Neural progenitor cell (in vitro differentiated cells): Measurements from ENCODE around the gene HOXA5.

Experiments
- EZH2 ChIP-seq: fragments of 200-600 bp; sonication (generic); IDR thresholded peaks from 2 replicates; pipeline ENCODE4 v1.6.1; 2017; ENCODE audit warnings: antibody characterized with exemption, mild to moderate bottlenecking, moderate library complexity
- TF ChIP-seq, protein P1 (sequence below): fragments of 200-600 bp; sonication (generic); IDR thresholded peaks from 2 replicates; pipeline ENCODE4 v1.5.1; 2017; ENCODE audit warnings: antibody characterized with exemption, mild to moderate bottlenecking

DNA sequence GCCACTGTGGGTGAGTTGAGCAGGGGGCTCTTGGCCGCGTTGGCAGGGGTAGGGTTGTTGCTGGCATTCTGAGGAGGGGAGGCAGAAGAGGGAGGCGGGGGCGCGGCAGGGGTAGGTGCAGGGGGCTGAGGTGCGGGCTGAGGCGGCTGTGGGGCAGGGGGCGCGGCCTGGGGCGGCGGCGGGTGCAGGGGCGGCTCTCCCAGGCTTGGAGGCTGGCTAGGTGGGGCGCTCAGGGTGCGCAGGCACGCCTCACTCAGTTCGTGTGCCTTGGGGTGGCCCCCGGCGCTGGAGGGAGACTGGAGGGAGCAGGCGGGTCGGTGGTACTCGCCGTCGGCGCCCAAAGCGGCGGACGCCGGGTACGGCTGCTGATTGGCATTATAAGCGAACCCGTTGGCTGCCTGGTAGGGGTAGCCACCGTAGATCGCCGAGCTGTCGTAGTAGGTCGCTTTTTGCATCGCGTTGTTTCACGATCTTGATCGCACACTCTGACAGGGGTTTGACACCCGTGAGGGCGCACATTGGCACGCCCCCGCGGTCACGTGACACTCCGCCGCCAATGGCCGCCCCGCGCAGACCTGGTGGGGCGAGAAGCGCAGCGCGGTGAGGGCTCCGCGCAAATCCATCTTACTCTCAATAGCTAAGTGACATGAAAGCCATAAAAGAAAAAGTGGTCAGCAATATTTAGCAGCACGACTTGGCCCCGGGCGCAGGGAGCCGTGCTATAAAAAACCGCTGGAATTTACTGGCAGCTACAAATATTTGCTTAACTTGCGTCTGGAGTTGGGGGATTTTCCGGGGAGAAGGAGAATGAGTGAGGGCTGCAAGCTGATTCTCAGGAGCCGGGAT lies 33.1 kb downstream of the HOXA5 start:
- TF ChIP-seq, protein P1, sequence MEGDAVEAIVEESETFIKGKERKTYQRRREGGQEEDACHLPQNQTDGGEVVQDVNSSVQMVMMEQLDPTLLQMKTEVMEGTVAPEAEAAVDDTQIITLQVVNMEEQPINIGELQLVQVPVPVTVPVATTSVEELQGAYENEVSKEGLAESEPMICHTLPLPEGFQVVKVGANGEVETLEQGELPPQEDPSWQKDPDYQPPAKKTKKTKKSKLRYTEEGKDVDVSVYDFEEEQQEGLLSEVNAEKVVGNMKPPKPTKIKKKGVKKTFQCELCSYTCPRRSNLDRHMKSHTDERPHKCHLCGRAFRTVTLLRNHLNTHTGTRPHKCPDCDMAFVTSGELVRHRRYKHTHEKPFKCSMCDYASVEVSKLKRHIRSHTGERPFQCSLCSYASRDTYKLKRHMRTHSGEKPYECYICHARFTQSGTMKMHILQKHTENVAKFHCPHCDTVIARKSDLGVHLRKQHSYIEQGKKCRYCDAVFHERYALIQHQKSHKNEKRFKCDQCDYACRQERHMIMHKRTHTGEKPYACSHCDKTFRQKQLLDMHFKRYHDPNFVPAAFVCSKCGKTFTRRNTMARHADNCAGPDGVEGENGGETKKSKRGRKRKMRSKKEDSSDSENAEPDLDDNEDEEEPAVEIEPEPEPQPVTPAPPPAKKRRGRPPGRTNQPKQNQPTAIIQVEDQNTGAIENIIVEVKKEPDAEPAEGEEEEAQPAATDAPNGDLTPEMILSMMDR, result no peak
- TF ChIP-seq EZH2, result peak; percentile 97
